ENCODE data around the gene KLK12.

KLK12 gene

GRCh38 chr19:51063664-51064063, 28.9 kb upstream of the KLK12 start:
- CTCF ChIA-PET, result interaction anchor here (1.9 kb wide), 1 partner anchor 33 kb away, joined by 10 read pairs; no protein-coding TSS in a partner anchor
- H3K9me3 ChIP-seq (ENCODE audit: control insufficient read depth, insufficient read depth, low read depth, low read length), result no peaks in the 10 kb centered on the region
- POLR2A ChIA-PET, result no interaction called here
- no peak overlapping the region for H3K4me3 ChIP-seq (ENCODE audit: low read depth, low read length)
- H3K36me3 ChIP-seq (ENCODE audit: control insufficient read depth in 2 of 2, insufficient read depth in 1 of 2, low read length in 2 of 2), result no peaks in the 10 kb centered on the region
- H3K27ac ChIP-seq (ENCODE audit: extremely low read depth, low read depth, low read length), result no peak overlapping the region
- no peaks in the 10 kb centered on the region for H3K4me1 ChIP-seq (ENCODE audit: control insufficient read depth, insufficient read depth, low read length)
- TF ChIP-seq ZBTB49 (tag by site-specific recombination; IDR thresholded peaks at IDR 0.05; ENCODE audit: low read depth) (no peak), YY2 (tag by site-specific recombination; IDR thresholded peaks at IDR 0.05) (no peak), ZNF37A (tag by site-specific recombination; IDR thresholded peaks at IDR 0.05) (no peak), HOXC10 (CRISPR knock-in tag; IDR thresholded peaks at IDR 0.05) (no peak), ZNF157 (tag by site-specific recombination; IDR thresholded peaks at IDR 0.05) (no peak)
- TF ChIP-seq, protein P1, sequence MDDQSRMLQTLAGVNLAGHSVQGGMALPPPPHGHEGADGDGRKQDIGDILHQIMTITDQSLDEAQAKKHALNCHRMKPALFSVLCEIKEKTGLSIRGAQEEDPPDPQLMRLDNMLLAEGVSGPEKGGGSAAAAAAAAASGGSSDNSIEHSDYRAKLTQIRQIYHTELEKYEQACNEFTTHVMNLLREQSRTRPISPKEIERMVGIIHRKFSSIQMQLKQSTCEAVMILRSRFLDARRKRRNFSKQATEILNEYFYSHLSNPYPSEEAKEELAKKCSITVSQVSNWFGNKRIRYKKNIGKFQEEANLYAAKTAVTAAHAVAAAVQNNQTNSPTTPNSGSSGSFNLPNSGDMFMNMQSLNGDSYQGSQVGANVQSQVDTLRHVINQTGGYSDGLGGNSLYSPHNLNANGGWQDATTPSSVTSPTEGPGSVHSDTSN (CRISPR knock-in tag; IDR thresholded peaks at IDR 0.05), result no peak
- TF ChIP-seq, protein P2, sequence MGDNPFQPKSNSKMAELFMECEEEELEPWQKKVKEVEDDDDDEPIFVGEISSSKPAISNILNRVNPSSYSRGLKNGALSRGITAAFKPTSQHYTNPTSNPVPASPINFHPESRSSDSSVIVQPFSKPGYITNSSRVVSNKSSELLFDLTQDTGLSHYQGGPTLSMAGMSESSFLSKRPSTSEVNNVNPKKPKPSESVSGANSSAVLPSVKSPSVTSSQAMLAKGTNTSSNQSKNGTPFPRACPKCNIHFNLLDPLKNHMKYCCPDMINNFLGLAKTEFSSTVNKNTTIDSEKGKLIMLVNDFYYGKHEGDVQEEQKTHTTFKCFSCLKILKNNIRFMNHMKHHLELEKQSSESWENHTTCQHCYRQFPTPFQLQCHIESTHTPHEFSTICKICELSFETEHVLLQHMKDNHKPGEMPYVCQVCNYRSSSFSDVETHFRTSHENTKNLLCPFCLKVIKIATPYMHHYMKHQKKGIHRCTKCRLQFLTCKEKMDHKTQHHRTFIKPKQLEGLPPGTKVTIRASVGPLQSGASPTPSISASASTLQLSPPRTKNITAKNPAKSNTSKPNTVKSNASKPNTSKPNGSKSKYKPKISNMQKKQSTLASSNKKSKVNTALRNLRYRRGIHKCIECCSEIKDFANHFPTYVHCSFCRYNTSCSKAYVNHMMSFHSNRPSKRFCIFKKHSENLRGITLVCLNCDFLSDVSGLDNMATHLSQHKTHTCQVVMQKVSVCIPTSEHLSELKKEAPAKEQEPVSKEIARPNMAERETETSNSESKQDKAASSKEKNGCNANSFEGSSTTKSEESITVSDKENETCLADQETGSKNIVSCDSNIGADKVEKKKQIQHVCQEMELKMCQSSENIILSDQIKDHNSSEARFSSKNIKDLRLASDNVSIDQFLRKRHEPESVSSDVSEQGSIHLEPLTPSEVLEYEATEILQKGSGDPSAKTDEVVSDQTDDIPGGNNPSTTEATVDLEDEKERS (tag by site-specific recombination; IDR thresholded peaks at IDR 0.05), result no peak
- TF ChIP-seq, protein P3, sequence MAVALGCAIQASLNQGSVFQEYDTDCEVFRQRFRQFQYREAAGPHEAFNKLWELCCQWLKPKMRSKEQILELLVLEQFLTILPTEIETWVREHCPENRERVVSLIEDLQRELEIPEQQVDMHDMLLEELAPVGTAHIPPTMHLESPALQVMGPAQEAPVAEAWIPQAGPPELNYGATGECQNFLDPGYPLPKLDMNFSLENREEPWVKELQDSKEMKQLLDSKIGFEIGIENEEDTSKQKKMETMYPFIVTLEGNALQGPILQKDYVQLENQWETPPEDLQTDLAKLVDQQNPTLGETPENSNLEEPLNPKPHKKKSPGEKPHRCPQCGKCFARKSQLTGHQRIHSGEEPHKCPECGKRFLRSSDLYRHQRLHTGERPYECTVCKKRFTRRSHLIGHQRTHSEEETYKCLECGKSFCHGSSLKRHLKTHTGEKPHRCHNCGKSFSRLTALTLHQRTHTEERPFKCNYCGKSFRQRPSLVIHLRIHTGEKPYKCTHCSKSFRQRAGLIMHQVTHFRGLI (tag by site-specific recombination; IDR thresholded peaks at IDR 0.05), result no peak

- CTCF ChIA-PET, result no interaction called here
- Histone ChIP-seq H3K36me3 (ENCODE audit: control insufficient read depth in 2 of 2, insufficient read depth in 1 of 2, low read length in 2 of 2) (no peaks in the 10 kb centered on the region), H3K9me3 (ENCODE audit: control insufficient read depth, insufficient read depth, low read depth, low read length) (no peaks in the 10 kb centered on the region), H3K4me1 (ENCODE audit: control insufficient read depth, insufficient read depth, low read length) (no peaks in the 10 kb centered on the region), H3K4me3 (ENCODE audit: low read depth, low read length) (no peak overlapping the region), H3K27ac (ENCODE audit: extremely low read depth, low read depth, low read length) (no peak overlapping the region)
- TF ChIP-seq ZNF514 (tag by site-specific recombination; IDR thresholded peaks at IDR 0.05), result no peak
- no peak for TF ChIP-seq ZNF670 (tag by site-specific recombination; IDR thresholded peaks at IDR 0.05; ENCODE audit: low read depth)
- no peak for TF ChIP-seq FEZF1 (tag by site-specific recombination; IDR thresholded peaks at IDR 0.05)
- no peak for TF ChIP-seq ZNF791 (tag by site-specific recombination; IDR thresholded peaks at IDR 0.05)
- TF ChIP-seq ZNF311 (tag by site-specific recombination; IDR thresholded peaks at IDR 0.05; ENCODE audit: borderline replicate concordance), result peak; percentile 62; the same call in 1 of the 2 replicates
- TF ChIP-seq ZNF548 (tag by site-specific recombination; IDR thresholded peaks at IDR 0.05), result no peak
- no peak for TF ChIP-seq ZNF266 (tag by site-specific recombination; IDR thresholded peaks at IDR 0.05; ENCODE audit: low read depth)
- TF ChIP-seq ZNF19 (tag by site-specific recombination; IDR thresholded peaks at IDR 0.05; ENCODE audit: low read depth), result no peak
- TF ChIP-seq ZNF510 (tag by site-specific recombination; IDR thresholded peaks at IDR 0.05; ENCODE audit: insufficient replicate concordance), result no peak
- peak; percentile 98 for TF ChIP-seq ZBTB17 (tag by site-specific recombination; IDR thresholded peaks at IDR 0.05)
- TF ChIP-seq ZNF48 (tag by site-specific recombination; IDR thresholded peaks at IDR 0.05), result no peak
- TF ChIP-seq ZNF366 (tag by site-specific recombination; conservative IDR thresholded peaks at IDR 0.05), result peak; percentile 96
- TF ChIP-seq ZNF785 (tag by site-specific recombination; IDR thresholded peaks at IDR 0.05), result no peak
- no peak for TF ChIP-seq ZNF830 (tag by site-specific recombination; IDR thresholded peaks at IDR 0.05; ENCODE audit: low read depth)
- no peak for TF ChIP-seq ZNF660 (tag by site-specific recombination; IDR thresholded peaks at IDR 0.05)
- POLR2A ChIA-PET, result no interaction called here
These were observed 26.2 kb upstream of the KLK12 start for GRCh38 chr19:51060973-51061372.
